Fibroblast of lung (primary cell): ENCODE data around the gene SLC4A2. TPM values are rescaled to one million over a fixed set of nuclear protein-coding genes. Genes with fewer than 3 reads are reported as not detected.

Experiments used
- DNase-seq, 2 donors: peaks; one replicate each; pipeline versions ENCODE4 v3.0.0 to v3.0.0-alpha.2; 2010; ENCODE audit warnings: low read depth in 2 of 2
- H2AFZ ChIP-seq: 2 replicates; pipeline ENCODE4 v1.5.1; 2012; ENCODE audit warnings: low read length, control low read depth, inconsistent platforms
- H3K27ac ChIP-seq: 2 replicates; pipeline ENCODE4 v1.5.1; 2011; ENCODE audit warnings: low read length, control low read depth; ENCODE audit not compliant: insufficient read depth
- H3K27me3 ChIP-seq: 2 replicates; pipeline ENCODE4 v1.5.1; 2011; ENCODE audit warnings: mild to moderate bottlenecking, low read length; ENCODE audit not compliant: control insufficient read depth, insufficient read depth
- H3K36me3 ChIP-seq: 2 replicates; pipeline ENCODE4 v1.5.1; 2011; ENCODE audit warnings: low read length; ENCODE audit not compliant: control insufficient read depth, insufficient read depth
- H3K4me1 ChIP-seq: 2 replicates; pipeline ENCODE4 v1.5.1; 2011; ENCODE audit warnings: low read length; ENCODE audit not compliant: control insufficient read depth, insufficient read depth; ENCODE audit errors: extremely low read depth
- H3K4me2 ChIP-seq: 2 replicates; pipeline ENCODE4 v1.5.1; 2011; ENCODE audit warnings: low read length, control low read depth; ENCODE audit not compliant: insufficient read depth; ENCODE audit errors: extremely low read depth
- H3K4me3 ChIP-seq, 4 experiments: fragments of 200-600 bp in 1 of 4; sonication (generic) in 1 of 4; replicated peaks in 1 of 4; 2 replicates each; pipeline ENCODE4 v1.5.1; 2011 to 2016; ENCODE audit warnings: low read length in 4 of 4, low read depth in 3 of 4, mild to moderate bottlenecking in 3 of 4, control low read depth in 2 of 4, inconsistent platforms in 1 of 4, mixed read lengths in 1 of 4; ENCODE audit not compliant: insufficient read depth in 1 of 4; ENCODE audit errors: control extremely low read depth in 1 of 4
- H3K79me2 ChIP-seq: 2 replicates; pipeline ENCODE4 v1.5.1; 2012; ENCODE audit warnings: mild to moderate bottlenecking, low read length, inconsistent platforms; ENCODE audit not compliant: control insufficient read depth, insufficient read depth
- H3K9ac ChIP-seq: 2 replicates; pipeline ENCODE4 v1.5.1; 2011; ENCODE audit warnings: mild to moderate bottlenecking, low read length, control low read depth; ENCODE audit not compliant: insufficient read depth
- H3K9me3 ChIP-seq: 2 replicates; pipeline ENCODE4 v1.5.1; 2012; ENCODE audit warnings: low read depth, low read length; ENCODE audit not compliant: control insufficient read depth, insufficient read depth
- H4K20me1 ChIP-seq: 2 replicates; pipeline ENCODE4 v1.5.1; 2011; ENCODE audit warnings: low read length; ENCODE audit not compliant: control insufficient read depth, insufficient read depth; ENCODE audit errors: extremely low read depth
- CTCF ChIP-seq, 2 donors: IDR thresholded peaks in 1 of 2; conservative IDR thresholded peaks in 1 of 2; 1 replicate in 1 of 2; 2 replicates in 1 of 2; pipeline ENCODE4 v1.5.1; 2011 to 2012; ENCODE audit warnings: low read length in 2 of 2, control low read depth in 1 of 2, inconsistent platforms in 1 of 2, low read depth in 1 of 2, mild to moderate bottlenecking in 1 of 2
- EZH2 ChIP-seq: IDR thresholded peaks from 2 replicates; pipeline ENCODE4 v1.5.1; 2012; ENCODE audit warnings: low read length, control low read depth, mild to moderate bottlenecking; ENCODE audit errors: missing control alignments
- polyA plus RNA-seq, 2 donors: library from polyadenylated mRNA; depleted of rRNA in 1 of 2; stranded (reverse) in 1 of 2; unstranded in 1 of 2; fragments of >200 nt; gene quantifications; 2 replicates each; pipeline ENCODE4 v1.2.1, GENCODE V29; 2011 to 2012; ENCODE audit warnings: missing spikeins in 1 of 2
- total RNA-seq: library from RNA; depleted of rRNA; stranded (reverse); fragments of >200 nt; gene quantifications from 2 replicates; pipeline ENCODE4 v1.2.1, GENCODE V29; 2014

The SLC4A2 gene
- total and polyA plus RNA-seq, 2 donors (not counting 1 experiment from before 2014, with no cell fraction given), result 30.5 to 61.8 TPM

GRCh38 chr7:151035026-151035717 is 24.2 kb upstream of the SLC4A2 start:
- Histone ChIP-seq H3K4me2 (no peak overlapping the region), H3K4me3 (no peak overlapping the region), H3K9me3 (no peaks in the 10 kb centered on the region), H3K4me1 (peaks cover 20% of the 10 kb centered on the region), H3K79me2 (no peaks in the 10 kb centered on the region), H3K9ac (no peak overlapping the region), H4K20me1 (no peaks in the 10 kb centered on the region), H3K36me3 (peaks cover 17% of the 10 kb centered on the region), H2AFZ (no peak overlapping the region), H3K27ac (no peak overlapping the region), H3K27me3 (no peaks in the 10 kb centered on the region)
- TF ChIP-seq EZH2 (no peak), CTCF (conservative IDR thresholded peaks at IDR 0.05 in 1 of 2, IDR thresholded peaks at IDR 0.05 in 1 of 2; ENCODE audit: low read depth in 1 of 2, low read length in 2 of 2) (no peak)
- no peak for DNase-seq

DNA sequence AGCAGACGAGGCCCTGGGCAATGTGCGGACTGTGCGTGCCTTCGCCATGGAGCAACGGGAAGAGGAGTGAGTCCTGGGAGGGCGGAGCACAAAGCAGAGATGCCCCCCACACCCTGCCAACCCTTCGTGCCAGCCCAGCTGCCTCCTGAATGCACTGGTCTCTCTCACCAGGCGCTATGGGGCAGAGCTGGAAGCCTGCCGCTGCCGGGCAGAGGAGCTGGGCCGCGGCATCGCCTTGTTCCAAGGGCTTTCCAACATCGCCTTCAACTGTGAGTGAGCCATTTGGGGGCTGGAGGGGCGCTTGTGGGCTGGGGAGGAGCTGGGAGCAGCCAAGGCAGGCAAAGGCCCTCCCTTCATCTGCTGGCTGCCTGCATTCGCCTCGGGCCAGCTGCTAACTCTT is 23.5 kb upstream of the SLC4A2 start:
- Histone ChIP-seq H3K27ac (no peak overlapping the region), H4K20me1 (no peaks in the 10 kb centered on the region), H3K4me3 (no peak overlapping the region), H3K36me3 (peaks cover 17% of the 10 kb centered on the region), H3K27me3 (no peaks in the 10 kb centered on the region), H3K4me2 (no peak overlapping the region), H3K4me1 (peaks cover 20% of the 10 kb centered on the region), H3K9me3 (no peaks in the 10 kb centered on the region), H2AFZ (no peak overlapping the region), H3K9ac (no peak overlapping the region), H3K79me2 (no peaks in the 10 kb centered on the region)
- no peak for DNase-seq
- TF ChIP-seq CTCF (conservative IDR thresholded peaks at IDR 0.05 in 1 of 2, IDR thresholded peaks at IDR 0.05 in 1 of 2; ENCODE audit: low read depth in 1 of 2, low read length in 2 of 2), result no peak
- no peak for TF ChIP-seq EZH2

DNA sequence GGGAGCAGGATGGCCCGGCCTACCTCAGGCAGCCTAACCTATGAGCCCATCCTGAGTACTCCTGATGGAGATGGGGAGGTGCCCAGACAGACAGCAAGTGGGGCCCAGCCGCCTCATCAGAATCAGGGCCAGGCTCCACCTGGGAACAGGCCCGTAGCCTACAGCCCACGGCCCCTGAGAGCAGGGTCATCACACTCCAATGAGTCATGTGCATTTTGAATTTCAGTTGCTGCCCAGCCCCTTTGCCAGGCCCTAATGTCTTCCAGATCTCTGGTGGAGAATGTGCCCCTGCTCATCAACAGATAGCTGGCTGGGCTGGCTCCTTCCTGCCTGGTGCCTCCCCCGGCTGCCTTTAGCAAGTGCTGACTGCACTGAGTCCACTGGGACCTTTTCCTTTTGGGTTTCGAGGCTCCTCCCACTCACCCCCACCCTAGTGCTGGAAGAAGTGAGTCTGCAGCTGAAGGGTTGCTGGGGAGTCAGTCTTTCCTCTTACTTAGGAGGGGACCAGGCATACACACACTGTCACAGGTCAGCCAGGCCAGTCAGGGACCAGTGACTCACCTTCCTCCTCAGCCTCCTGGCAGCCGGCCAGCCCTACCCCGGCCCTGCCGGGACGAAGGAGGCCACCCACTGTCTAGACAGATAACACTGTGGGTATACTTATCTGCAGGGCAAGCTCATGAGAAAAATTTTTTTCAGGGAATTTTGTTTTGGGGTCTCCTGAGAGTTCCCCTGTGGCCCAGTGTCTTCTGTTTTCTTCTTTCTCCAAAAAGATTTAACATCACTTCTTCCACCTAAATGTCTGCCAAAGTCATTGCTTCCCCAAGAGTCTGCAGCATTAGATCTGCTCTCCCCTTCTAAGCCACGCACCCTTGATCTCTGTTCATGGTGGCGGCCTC is 20.2 kb upstream of the SLC4A2 start:
- peak overlapping the region; percentile 27 for H3K4me2 ChIP-seq
- peak; percentile 83 to 96 for DNase-seq
- no peaks in the 10 kb centered on the region for H3K9me3 ChIP-seq
- peaks cover 19% of the 10 kb centered on the region for H3K36me3 ChIP-seq
- peaks cover 20% of the 10 kb centered on the region for H3K4me1 ChIP-seq
- TF ChIP-seq EZH2 (no peak), CTCF (conservative IDR thresholded peaks at IDR 0.05 in 1 of 2, IDR thresholded peaks at IDR 0.05 in 1 of 2; ENCODE audit: low read depth in 1 of 2, low read length in 2 of 2) (no peak)
- peak overlapping the region; percentile 38 for H3K9ac ChIP-seq
- H3K79me2 ChIP-seq, result no peaks in the 10 kb centered on the region
- H2AFZ ChIP-seq, result no peak overlapping the region
- H3K4me3 ChIP-seq, result no peak overlapping the region
- H3K27ac ChIP-seq, result peak overlapping the region; percentile 77
- no peaks in the 10 kb centered on the region for H4K20me1 ChIP-seq
- H3K27me3 ChIP-seq, result no peaks in the 10 kb centered on the region
